RWPE2 (cell line): Measurements from ENCODE around the gene MYL5.

Experiments
- ATAC-seq: fragments of 200-7000 bp; cut with Tn5 transposase; 3 replicates; pipeline ENCODE4 v1.9.1; 2021; ENCODE audit warnings: low read depth
- DNase-seq: peaks from one replicate; pipeline ENCODE4 v3.0.0-alpha.2; 2020; ENCODE audit warnings: low spot score
- H3K27ac ChIP-seq: fragments of 450-650 bp; 2 replicates; pipeline ENCODE4 v1.5.1; 2017; ENCODE audit warnings: mild to moderate bottlenecking; ENCODE audit not compliant: poor library complexity, severe bottlenecking
- H3K27me3 ChIP-seq: fragments of 250-450 bp; sonication (Bioruptor Pico); 2 replicates; pipeline ENCODE4 v1.5.1; 2021; ENCODE audit warnings: mild to moderate bottlenecking, moderate library complexity; ENCODE audit not compliant: insufficient read depth, poor library complexity, severe bottlenecking
- H3K36me3 ChIP-seq: fragments of 250-450 bp; sonication (Bioruptor Pico); 2 replicates; pipeline ENCODE4 v1.5.1; 2020; ENCODE audit warnings: low read depth, mild to moderate bottlenecking, moderate library complexity
- H3K4me1 ChIP-seq: fragments of 250-450 bp; sonication (Bioruptor Pico); 2 replicates; pipeline ENCODE4 v1.5.1; 2021; ENCODE audit warnings: mild to moderate bottlenecking, moderate library complexity; ENCODE audit not compliant: insufficient read depth, poor library complexity, severe bottlenecking
- H3K4me3 ChIP-seq: fragments of 250-450 bp; sonication (Bioruptor Pico); 2 replicates; pipeline ENCODE4 v1.5.1; 2021; ENCODE audit warnings: mild to moderate bottlenecking, moderate library complexity; ENCODE audit not compliant: severe bottlenecking
- H3K9me3 ChIP-seq: fragments of 250-450 bp; sonication (Bioruptor Pico); 2 replicates; pipeline ENCODE4 v1.5.1; 2021; ENCODE audit warnings: mild to moderate bottlenecking, moderate library complexity; ENCODE audit not compliant: severe bottlenecking
- TF ChIP-seq, protein P1 (sequence below): fragments of 450-650 bp; IDR thresholded peaks from one replicate; pipeline ENCODE4 v1.5.1; 2017; ENCODE audit warnings: mild to moderate bottlenecking, moderate library complexity; ENCODE audit not compliant: poor library complexity, severe bottlenecking

The MYL5 gene

GRCh38 chr4:627347-628125 lies 46.8 kb upstream of the MYL5 start:
- DNase-seq: peak; percentile 41
- TF ChIP-seq, protein P1, sequence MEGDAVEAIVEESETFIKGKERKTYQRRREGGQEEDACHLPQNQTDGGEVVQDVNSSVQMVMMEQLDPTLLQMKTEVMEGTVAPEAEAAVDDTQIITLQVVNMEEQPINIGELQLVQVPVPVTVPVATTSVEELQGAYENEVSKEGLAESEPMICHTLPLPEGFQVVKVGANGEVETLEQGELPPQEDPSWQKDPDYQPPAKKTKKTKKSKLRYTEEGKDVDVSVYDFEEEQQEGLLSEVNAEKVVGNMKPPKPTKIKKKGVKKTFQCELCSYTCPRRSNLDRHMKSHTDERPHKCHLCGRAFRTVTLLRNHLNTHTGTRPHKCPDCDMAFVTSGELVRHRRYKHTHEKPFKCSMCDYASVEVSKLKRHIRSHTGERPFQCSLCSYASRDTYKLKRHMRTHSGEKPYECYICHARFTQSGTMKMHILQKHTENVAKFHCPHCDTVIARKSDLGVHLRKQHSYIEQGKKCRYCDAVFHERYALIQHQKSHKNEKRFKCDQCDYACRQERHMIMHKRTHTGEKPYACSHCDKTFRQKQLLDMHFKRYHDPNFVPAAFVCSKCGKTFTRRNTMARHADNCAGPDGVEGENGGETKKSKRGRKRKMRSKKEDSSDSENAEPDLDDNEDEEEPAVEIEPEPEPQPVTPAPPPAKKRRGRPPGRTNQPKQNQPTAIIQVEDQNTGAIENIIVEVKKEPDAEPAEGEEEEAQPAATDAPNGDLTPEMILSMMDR: no peak
- Histone ChIP-seq H3K4me1 (no peaks in the 10 kb centered on the region), H3K27me3 (no peaks in the 10 kb centered on the region), H3K36me3 (no peaks in the 10 kb centered on the region), H3K27ac (no peak overlapping the region), H3K4me3 (no peak overlapping the region), H3K9me3 (no peaks in the 10 kb centered on the region)
- no peak for ATAC-seq

- no peaks in the 10 kb centered on the region for H3K27me3 ChIP-seq
- no peak for ATAC-seq
These were observed 46.0 kb upstream of the MYL5 start for GRCh38 chr4:628311-628741.

GRCh38 chr4:628821-629635 lies 45.3 kb upstream of the MYL5 start:
- TF ChIP-seq, protein P1: no peak
- Histone ChIP-seq H3K27me3 (no peaks in the 10 kb centered on the region), H3K4me1 (no peaks in the 10 kb centered on the region), H3K36me3 (no peaks in the 10 kb centered on the region), H3K9me3 (no peaks in the 10 kb centered on the region), H3K27ac (no peak overlapping the region), H3K4me3 (no peak overlapping the region)
- no peak for ATAC-seq
- peak; percentile 47 for DNase-seq

More at GRCh38 chr4:628311-628741, 46.0 kb upstream of the MYL5 start:
- H3K4me1 ChIP-seq: no peaks in the 10 kb centered on the region
- no peaks in the 10 kb centered on the region for H3K9me3 ChIP-seq
- H3K27ac ChIP-seq: no peak overlapping the region
- DNase-seq: no peak
- TF ChIP-seq, protein P1: no peak
- H3K4me3 ChIP-seq: no peak overlapping the region
- no peaks in the 10 kb centered on the region for H3K36me3 ChIP-seq

GRCh38 chr4:629636-629914 lies 44.8 kb upstream of the MYL5 start:
- Histone ChIP-seq H3K4me1 (no peaks in the 10 kb centered on the region), H3K27ac (no peak overlapping the region), H3K4me3 (no peak overlapping the region), H3K27me3 (no peaks in the 10 kb centered on the region), H3K9me3 (no peaks in the 10 kb centered on the region), H3K36me3 (no peaks in the 10 kb centered on the region)
- DNase-seq: no peak
- TF ChIP-seq, protein P1: no peak
- ATAC-seq: no peak
